NCI-H1694 treated with DMSO at 0.1 percent for 48 hours (cell line): Measurements from ENCODE around the gene HOXD11.

Source experiments
- DNase-seq: peaks from one replicate; lab custom pipeline; 2025; lab: John Stamatoyannopoulos, UW

Gene HOXD11

DNA sequence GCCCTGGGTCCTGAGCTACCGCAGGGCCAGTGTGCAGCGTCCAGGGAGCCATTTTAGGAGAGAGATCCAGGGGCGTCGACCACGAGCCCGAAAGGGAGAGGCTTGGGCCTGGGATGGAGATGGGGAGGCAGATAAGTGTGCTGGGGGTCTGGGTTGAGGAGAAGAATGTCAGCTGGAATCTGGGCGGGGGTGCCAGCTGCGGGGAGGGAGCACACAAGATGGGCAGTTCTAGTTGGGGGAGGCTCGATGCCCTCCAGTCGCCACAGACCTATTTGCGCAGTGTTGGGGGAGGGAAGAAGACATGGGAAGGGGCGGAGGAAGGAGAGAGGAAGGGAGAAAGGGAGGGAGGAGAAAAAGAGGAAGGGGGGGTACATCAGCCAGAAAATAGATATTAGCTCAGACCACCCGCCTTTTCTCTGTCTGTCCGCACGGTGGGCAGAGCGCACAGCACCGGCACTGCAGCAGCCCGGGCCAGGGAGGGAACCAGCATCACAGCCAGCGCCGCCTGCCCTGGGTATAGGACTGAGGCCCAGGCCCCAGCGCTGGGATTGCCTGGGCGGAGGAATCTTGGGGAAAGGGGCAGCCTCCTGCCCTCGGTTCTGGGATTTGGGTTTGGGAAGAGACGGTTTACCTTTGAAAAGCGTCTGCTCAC, 1.9 kb upstream of the HOXD11 start:
- DNase-seq = no peak

DNA sequence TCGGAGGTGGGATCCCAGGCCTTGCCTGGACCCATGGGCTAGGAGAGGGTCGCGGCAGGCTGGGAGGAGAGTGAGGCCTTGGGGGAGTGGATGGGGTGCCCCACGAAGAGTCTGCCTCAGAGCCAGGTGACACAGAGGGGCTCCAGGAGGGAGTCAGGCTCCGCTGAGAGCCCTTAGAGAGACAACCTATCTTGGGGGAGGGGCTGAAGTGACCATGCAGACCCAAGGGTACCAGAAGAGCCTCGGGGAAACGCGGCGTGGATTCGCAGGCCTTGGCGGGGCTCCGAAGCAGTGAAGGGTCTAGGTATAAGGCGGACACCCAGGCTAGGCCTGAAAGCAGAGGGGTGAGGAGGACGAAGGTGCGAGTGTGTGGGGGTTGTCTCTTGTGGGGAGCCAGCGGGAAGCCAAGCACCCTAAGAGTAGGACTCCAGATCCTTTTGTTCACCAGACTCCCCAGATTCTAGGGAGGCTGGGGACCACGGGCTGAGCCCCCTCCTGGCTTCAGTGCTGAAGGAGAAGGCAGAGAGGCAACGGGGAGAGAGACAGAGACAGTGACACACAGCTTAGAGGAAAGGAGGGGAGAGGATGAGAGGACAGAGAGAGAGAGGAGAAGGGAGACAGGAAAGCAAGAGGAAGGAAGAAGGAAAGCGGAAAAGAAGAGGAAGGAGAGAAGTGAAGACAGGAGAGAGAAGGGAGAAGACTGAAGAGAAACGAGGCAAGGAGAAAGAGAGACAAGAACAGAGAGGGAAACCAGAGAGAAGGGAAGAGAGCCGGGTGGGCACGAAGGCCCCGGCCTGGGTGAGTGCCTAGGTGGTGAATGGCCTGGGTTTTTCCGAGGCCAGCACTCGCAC, 1.1 kb upstream of the HOXD11 start:
- no peak for DNase-seq

DNA sequence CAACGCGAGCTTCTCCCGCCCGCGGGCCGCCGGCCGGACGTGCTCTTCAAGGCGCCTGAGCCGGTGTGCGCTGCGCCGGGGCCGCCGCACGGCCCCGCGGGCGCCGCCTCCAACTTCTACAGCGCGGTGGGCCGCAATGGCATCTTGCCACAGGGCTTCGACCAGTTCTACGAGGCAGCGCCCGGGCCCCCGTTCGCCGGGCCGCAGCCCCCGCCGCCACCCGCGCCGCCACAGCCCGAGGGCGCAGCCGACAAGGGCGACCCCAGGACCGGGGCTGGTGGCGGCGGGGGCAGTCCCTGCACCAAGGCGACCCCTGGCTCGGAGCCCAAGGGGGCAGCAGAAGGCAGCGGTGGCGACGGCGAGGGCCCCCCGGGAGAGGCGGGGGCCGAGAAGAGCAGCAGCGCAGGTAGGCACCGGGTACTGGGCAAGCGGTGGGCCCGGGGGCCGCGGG, 676 bp downstream of the HOXD11 start:
- no peak for DNase-seq

DNA sequence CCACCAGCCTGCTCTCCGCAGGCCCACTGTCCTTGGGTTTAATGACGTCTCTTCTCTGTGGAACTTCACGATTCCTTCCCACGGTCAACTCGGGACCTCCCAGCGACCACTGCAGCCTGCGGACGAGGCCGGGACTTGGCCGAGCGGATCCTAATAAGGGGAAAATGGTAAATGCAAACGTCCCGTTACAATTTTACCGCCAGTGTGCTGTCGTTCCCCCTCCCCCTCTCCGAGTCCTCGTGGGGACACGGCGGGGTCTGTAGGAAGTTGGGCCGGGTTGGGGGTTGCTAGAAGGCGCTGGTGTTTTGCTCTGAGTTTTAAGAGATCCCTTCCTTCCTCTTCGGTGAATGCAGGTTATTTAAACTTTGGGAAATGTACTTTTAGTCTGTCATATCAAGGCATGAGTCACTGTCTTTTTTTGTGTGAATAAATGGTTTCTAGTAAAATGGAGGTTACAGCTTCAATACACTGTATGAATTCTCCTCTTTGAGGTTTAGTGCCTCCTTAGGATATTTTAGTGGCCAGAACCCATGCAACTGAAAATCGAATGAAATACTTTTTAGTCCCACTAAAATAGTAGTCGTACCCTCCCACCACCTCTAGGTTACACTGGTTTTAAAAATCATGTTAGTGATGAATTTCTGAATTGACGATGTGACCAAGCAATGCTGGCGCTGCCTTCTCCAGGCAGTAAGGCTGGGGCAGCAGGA, 2.3 kb downstream of the HOXD11 start:
- no peak for DNase-seq

DNA sequence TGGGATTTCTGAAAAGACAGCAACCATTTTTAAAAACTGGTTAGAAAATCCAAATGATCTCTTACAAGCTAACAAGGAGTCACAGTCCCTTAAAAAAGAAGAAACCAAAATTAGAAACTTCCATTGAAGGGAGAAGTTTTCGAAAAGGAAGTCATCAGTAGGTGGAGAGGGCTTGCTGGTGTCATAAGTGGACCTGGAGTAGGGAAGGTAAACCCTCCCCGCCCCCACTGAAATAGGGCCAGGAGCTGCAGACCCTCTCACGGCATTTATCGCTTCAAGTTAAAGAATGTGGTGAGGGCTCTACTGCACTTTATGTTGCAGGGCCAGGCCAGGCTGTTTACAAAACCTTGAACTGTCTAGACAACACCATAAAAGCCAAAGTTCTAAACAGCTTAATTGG, 2.9 kb downstream of the HOXD11 start:
- no peak for DNase-seq

DNA sequence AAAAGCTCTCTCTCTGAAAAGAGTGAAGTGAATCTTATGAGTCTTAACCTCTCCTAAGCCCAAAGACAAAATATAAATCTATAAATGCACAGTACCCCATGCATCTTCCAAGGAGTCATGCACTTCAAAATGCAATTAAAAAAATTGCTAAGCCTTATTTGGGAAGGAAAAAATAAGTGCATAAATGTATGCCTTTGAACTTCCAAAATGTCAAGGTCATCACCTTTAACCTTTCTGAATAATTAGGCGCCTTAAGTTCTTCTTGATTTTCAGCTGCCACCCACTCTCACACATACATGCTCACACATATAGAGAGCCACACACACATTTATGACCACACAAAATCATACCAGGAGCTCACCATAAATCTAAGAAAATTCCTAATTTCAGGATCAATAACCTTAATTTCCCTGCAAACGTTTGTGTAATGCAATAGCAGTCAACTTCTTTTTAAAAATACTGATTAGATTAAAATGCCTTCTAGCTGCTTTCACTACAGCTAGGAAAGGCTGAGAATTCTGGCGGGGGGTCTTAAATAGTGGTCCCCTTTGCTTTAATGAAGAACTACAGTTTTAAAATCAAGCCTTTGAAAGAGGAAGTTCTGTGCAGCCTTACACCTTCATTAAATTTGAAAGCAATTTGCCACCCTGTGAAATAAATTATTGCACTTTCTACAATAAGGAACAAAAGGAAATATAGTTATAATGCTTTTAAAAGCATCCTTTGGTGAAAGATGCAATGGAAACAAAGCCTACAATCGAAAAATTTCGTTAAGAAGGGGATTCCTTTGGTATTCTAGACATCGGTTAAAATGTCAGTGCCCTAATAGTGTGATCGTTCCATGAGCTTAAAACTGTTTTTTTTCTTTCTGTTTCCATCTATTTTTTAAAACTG, 3.6 kb downstream of the HOXD11 start:
- DNase-seq = no peak

DNA sequence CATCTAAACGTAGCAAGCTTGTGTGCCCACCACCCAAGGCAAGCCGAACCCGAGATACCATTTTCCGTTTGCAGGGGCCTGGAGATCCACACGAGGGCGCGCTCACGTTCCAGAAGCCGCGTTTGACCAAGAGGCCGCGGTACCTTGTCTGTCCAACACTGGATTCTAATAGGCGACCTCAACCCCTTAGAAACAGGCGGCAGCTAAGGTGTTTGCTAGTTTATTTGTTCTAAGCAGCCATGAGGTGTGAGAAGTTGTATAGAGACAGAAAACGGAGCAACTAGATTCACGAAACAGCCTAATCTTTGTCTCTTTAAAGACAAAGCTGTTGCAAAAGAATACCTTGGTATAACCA, 4.2 kb downstream of the HOXD11 start:
- DNase-seq = peak; percentile 59

DNA sequence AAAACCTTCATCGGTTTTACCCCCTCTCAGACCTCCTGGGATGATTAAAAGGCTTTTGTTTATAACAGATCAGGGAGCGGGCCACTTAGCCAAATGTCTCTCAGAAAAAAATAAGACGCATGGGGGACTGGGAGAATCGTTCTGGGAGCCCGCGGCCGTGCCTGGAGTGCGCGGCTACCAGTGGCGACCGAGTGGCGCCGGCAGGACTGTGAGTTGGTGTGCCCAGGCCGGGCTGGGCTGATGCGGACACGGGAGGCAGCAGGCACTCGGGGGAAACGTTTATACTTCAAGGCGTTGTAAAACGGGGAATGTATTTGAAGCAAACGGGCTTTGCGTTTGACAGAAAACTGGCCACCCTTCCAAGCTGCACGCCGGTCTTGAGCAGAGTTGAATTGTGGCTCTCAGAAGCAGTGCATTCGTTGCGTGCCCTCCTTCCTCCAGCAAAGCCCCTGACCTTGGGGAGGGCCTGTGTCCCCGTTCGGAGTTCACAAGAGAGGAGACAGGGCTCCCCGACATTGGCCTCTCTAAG, 4.8 kb downstream of the HOXD11 start:
- DNase-seq = no peak

DNA sequence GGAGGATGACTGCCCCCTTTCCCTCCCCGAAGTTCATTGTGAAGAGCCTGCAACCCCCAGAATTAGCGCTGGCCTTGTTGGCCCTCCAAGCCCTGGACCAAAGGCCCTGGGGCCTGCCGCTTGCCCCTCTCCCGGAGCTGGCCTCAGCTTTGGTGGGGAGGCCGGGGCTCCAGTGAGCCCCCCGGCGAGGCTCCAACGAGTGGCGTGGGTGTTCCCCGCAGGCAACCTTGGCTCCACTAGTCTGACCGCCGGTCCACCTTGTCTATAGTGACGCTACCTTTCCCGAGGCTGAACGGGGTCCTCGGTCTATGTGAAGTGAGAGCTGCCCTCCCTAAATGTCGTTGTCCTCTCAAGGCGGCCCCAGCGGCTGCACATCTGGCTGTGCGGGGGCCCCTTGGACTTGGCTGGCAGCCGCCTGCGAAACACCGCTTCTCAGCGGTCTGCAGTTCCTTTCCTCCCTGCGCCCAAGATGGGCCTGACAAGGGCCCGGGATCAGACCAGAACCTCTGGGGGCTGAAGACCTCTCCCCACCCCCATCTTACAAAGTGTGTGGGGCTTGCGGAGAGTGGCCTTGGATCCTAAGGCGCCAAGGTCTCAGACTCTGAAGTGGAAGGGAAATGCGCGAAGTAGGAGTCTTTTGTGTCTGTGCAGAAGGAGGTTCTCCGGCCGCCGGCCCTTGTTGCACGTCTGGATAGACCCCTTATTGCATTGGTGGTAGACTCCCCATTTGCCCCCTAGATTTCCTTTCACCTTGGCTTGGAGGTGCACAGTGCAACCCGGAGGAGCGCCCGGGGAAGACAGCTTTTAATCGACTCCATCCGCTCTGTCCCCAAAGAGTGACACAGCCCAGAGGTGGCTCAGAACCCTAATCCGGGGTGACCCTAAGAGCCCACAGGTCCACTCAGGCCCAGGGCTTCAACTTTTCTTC, 5.6 kb downstream of the HOXD11 start:
- no peak for DNase-seq

DNA sequence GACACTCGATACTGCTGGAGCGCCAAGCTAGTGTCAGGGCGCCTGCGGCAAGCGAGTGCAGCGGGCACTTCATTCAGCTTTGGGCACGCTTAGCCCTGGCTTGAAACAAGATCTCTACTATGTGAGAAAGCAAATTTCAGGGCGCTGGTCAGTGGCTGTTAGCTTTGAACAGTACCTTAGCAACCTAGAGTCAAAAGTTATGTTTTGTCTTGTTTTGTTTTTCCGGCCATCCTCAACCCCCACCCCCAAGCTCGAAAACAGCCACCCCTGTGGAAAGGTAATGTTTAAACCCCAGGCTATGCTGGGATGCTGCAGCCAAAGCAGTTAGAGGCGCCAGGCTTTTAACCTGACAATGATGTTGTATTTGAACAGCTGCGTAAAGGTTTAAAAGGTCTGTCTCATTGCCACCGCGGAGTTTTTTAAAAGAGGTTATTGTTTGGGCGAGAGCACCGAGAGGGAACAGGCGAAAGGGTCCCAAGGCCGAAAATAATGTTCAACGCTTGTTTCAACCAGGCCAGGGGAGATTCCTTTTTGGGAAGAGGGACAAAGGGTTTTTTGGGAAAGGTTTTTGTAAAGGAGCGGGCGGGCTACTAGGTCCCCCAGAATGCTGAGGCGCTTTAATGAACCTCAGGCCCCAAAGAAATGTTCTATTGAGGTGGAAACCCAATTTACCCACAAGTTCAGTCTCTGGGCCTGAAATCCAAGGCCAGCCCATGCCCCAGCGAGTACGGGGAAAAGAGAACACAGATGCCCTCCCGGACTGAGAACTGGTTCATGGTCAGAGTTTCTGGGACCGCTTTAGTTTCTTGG, 7.2 kb downstream of the HOXD11 start:
- DNase-seq = no peak

DNA sequence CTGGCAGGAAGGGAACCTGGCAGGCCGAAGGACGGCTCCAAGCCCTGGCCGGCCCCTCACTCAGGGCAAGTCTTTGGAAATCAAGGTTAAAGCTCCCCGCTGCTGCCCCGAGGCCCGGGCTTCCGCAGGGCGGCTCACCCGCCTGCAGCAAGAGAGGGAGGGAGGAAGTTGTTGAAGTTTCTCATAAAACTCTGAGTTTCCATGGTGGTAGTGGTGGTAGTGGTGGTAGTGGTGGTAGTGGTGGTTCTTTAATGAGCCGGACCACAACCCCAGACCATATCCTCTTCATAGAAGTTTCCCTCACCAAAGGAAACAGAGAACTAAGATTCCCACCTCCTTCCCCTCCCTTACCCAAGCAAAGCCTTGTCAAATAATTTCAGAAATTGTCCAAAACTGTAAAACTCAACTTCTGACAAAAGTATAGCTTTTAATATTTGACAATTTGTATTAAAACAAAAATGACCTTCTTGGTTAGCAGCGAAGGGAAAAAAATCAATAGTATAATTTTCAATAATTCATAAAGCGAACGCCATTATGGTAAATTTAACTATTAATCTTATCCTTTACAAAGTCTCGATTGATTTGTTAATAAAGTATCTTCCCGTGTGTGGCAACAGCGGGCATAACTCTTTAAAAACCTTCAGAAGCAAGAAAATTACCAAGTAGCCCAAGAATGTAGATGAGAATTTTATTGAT, 8.0 kb downstream of the HOXD11 start:
- no peak for DNase-seq

DNA sequence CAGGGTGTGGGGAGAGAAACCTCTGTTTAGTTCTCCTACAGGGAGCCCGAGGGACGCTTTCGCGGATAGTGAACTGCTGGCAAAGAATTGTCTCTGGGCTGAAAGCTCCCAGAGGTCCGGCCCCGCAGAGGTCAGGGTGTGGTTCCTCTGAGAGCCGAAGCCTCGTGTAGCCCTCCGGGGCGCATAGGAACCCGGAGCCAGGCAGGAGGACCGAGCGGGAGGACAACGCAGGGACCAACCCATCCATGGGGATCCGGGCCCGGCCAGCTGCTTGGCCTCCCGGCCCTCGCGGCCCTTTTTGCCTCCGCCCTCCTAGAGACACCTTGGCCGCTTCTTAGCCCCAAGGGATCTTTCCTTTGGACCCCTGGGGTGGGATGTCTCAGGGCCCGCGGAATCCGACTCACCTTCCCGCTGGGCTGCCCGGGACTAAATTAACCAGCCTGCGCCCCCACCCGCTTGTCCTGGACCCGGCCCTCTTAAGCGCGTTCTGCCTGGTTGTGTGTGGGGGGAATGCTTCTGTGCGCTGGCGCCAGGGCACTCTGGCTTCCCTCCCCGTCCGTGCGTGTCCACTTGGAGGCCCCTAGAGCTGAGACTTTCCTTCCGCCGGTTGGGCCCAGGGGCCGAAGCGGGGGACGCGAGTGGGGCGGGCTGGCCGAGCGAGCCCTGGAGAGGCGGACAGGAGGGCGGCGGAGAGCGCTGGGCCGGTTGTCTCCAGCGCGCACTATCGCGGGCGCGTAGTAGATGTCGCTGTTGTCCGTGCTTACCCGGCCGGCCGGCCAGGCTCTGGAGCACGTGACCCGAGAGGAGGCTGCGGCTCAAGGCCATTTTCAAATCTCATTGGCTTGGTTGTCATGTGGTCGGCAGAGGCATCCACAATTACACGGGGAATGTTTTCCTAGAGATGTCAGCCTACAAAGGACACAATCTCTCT, 9.1 kb downstream of the HOXD11 start, which contains the start of gene HOXD10:
Gene HOXD10 (plus strand): TSS at position 896 of the 931 bp plus-strand sequence. CDS start 56 bp downstream, outside the sequence.
- DNase-seq = no peak

DNA sequence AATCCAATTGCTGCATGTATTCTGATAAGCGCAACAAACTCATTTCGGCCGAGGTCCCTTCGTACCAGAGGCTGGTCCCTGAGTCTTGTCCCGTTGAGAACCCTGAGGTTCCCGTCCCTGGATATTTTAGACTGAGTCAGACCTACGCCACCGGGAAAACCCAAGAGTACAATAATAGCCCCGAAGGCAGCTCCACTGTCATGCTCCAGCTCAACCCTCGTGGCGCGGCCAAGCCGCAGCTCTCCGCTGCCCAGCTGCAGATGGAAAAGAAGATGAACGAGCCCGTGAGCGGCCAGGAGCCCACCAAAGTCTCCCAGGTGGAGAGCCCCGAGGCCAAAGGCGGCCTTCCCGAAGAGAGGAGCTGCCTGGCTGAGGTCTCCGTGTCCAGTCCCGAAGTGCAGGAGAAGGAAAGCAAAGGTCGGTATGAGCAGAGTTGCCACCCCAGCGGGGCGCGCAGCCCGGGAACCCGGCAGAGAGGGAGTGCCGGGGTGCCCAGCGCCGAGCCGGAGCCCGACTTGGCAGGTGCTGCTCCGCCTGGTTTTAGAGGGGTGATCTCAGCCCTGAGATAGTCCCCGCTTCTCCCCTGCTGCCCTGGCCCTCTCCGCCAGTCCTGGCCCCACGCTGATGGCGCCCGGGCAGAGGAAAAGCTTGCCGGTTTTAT, 10.2 kb downstream of the HOXD11 start:
- no peak for DNase-seq

DNA sequence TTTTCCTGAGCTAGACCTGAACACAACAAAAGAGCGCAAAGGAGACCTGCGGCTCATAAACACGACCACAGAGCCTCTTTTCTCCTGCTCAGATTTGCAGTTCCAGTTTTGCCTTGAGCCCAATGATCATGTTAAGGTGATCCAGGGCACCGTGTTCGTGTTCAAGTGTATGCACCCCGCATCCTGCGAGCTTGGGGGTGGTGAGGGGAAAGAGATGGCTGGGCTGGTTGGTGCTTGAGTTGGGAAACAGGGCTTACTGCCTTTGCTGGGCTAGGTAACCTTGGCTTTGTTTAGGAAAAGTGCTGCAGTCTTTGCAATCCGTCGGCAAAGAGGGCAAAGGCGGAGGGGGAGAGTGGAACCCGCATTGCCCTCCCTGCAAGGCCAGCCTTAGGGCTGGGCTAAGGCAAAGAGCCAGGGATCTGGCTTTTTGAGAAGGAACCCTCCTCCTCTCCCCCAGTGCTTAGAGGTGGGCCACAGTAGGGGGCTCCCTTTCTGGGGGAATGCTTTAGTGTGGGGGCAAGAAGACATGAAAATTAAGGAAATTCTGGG, 10.8 kb downstream of the HOXD11 start:
- no peak for DNase-seq

DNA sequence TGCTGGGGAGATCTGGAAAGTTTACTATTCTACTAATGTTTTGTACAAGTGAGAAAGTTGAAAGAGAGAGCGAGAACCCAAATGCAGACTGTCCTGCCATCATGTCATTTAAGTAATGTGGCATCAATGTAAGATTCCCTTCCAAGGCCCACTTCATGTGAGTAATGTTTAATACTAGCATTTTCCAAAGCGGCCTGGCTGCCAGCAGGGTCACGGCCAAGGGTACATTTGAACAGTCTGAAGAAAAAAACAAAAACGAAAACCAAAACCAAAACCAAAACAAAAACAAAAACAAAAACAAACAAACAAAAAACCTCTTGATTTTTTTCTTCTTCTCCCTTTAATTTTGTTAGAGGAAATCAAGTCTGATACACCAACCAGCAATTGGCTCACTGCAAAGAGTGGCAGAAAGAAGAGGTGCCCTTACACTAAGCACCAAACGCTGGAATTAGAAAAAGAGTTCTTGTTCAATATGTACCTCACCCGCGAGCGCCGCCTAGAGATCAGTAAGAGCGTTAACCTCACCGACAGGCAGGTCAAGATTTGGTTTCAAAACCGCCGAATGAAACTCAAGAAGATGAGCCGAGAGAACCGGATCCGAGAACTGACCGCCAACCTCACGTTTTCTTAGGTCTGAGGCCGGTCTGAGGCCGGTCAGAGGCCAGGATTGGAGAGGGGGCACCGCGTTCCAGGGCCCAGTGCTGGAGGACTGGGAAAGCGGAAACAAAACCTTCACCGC, 11.7 kb downstream of the HOXD11 start:
- peak; percentile 5 for DNase-seq
